Right lobe of liver (tissue), 6 donors: Measurements from ENCODE around the gene RMDN2. TPM values are rescaled to one million over a fixed set of nuclear protein-coding genes. Genes with fewer than 3 reads are reported as not detected.
"Not testable (repeated sequence)": the region's sequence is repeated elsewhere in the genome, so short reads cannot be mapped to it uniquely, and the experiment has no call there.

Source experiments
- ATAC-seq, 4 donors: fragments of 200-7000 bp; cut with Tn5 transposase; one replicate each; pipeline ENCODE4 v1.9.1; 2020; ENCODE audit warnings: mild to moderate bottlenecking in 4 of 4, moderate library complexity in 4 of 4
- DNase-seq, 3 donors: peaks; one replicate each; pipeline ENCODE4 v3.0.0-alpha.2; 2020
- H3K27ac ChIP-seq, 3 donors: fragments of 200-600 bp; one replicate each; pipeline ENCODE4 v1.8.0; 2022
- H3K27me3 ChIP-seq, 2 donors: fragments of 200-600 bp; one replicate each; pipeline ENCODE4 v1.8.0; 2022
- H3K36me3 ChIP-seq, 4 donors: fragments of 200-600 bp; sonication (generic) in 1 of 4; one replicate each; pipeline versions ENCODE4 v1.5.1 to v1.8.0; 2017 to 2022; ENCODE audit warnings: control low read depth in 1 of 4
- H3K4me1 ChIP-seq, 4 donors: fragments of 200-600 bp; sonication (generic) in 1 of 4; one replicate each; pipeline versions ENCODE4 v1.5.1 to v1.8.0; 2017 to 2022; ENCODE audit warnings: control low read depth in 1 of 4
- H3K4me3 ChIP-seq, 3 donors: fragments of 200-600 bp; one replicate each; pipeline ENCODE4 v1.8.0; 2022
- H3K9me3 ChIP-seq, 4 donors: fragments of 200-600 bp; sonication (generic) in 1 of 4; one replicate each; pipeline versions ENCODE4 v1.5.1 to v1.8.0; 2017 to 2022; ENCODE audit warnings: control low read depth in 1 of 4
- POLR2A ChIP-seq: fragments of 450-650 bp; IDR thresholded peaks from one replicate; pipeline ENCODE4 v1.6.1; 2017; ENCODE audit warnings: antibody characterized with exemption, mild to moderate bottlenecking
- WGBS: methylation state at CpG from one replicate; pipeline ENCODE4 v1.1.6; 2018; ENCODE audit warnings: low coverage, low lambda C conversion rate; ENCODE audit not compliant: insufficient coverage; ENCODE audit errors: missing lambda C conversion rate; 5-methylcytosine and 5-hydroxymethylcytosine counted together
- intact Hi-C, 2 donors: fragments of 100-400 bp; cut with DNase I; formaldehyde crosslinking; loops; one replicate each; pipeline versions ENCODE4 v1.11.2 to v1.14.1; 2022
- total RNA-seq, 6 experiments: library from RNA; depleted of rRNA in 2 of 6; stranded (reverse); fragments of >200 nt in 2 of 6; fragmentation: NEBNext Ultra II Directional in 3 of 6; extraction: Animal tissue kit (Norgen Biotek cat#: 25700) in 3 of 6; gene quantifications; one replicate each; pipeline versions ENCODE4 v1.1.0 to v1.2.4, GENCODE V29; 2016 to 2023
- TF ChIP-seq, protein P1 (sequence below), 4 donors: fragments of 200-600 bp in 3 of 4; fragments of 450-650 bp in 1 of 4; IDR thresholded peaks; one replicate each; pipeline versions ENCODE4 v1.5.1 to v1.8.0; 2016 to 2022; ENCODE audit warnings: antibody characterized with exemption in 4 of 4, mild to moderate bottlenecking in 2 of 4
- donor health status: DM: no; HTN: yes; CAD: no.
- donor health status: DM: no; HTN: no; CAD: no.
- donor health status: DM: no; HTN: no; CAD: no.
- donor health status: DM: no; HTN: yes; CAD: no.
- donor health status: DM: no; HTN: yes; CAD: no.

The RMDN2 gene
- total RNA-seq, 6 experiments from 2014 or later = 8.8 to 18.5 (median 15.7) TPM

DNA sequence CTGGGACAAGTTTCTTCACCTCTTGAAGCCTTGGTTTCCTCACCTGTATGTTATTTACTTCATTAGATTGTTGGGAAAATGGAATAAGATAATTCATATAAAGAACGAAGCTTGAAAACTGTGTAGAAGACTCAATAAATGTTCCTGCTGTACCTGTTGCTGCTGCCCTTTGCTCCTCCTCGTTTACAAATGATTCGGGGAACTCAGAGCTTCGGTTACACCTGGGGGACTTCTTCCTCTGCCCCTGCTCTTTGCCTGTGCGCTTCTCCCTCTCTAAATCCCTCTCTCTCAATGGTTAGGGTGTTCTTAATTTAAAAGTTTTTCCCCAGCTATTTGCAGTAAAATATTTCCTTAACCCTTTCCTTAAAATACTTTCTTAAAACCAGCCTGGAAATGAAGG is 3.3 kb upstream of the RMDN2 start:
- 46% methylated on average over 5 of the region's 5 CpGs for WGBS
- H3K4me3 ChIP-seq = no peak overlapping the region
- peak overlapping the region in 2 of 3 donors; percentile 0 to 4 for H3K27ac ChIP-seq
- TF ChIP-seq, protein P1, sequence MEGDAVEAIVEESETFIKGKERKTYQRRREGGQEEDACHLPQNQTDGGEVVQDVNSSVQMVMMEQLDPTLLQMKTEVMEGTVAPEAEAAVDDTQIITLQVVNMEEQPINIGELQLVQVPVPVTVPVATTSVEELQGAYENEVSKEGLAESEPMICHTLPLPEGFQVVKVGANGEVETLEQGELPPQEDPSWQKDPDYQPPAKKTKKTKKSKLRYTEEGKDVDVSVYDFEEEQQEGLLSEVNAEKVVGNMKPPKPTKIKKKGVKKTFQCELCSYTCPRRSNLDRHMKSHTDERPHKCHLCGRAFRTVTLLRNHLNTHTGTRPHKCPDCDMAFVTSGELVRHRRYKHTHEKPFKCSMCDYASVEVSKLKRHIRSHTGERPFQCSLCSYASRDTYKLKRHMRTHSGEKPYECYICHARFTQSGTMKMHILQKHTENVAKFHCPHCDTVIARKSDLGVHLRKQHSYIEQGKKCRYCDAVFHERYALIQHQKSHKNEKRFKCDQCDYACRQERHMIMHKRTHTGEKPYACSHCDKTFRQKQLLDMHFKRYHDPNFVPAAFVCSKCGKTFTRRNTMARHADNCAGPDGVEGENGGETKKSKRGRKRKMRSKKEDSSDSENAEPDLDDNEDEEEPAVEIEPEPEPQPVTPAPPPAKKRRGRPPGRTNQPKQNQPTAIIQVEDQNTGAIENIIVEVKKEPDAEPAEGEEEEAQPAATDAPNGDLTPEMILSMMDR (IDR thresholded peaks at IDR 0.05) = no peak
- no peak for TF ChIP-seq POLR2A
- intact Hi-C loops = no loop called here
- DNase-seq = no peak
- H3K36me3 ChIP-seq = no peaks in the 10 kb centered on the region
- no peak for ATAC-seq
- peaks cover 0 to 72% (median 26%) of the 10 kb centered on the region in 4 donors for H3K4me1 ChIP-seq
- no peaks in the 10 kb centered on the region for H3K9me3 ChIP-seq
- no peaks in the 10 kb centered on the region for H3K27me3 ChIP-seq

DNA sequence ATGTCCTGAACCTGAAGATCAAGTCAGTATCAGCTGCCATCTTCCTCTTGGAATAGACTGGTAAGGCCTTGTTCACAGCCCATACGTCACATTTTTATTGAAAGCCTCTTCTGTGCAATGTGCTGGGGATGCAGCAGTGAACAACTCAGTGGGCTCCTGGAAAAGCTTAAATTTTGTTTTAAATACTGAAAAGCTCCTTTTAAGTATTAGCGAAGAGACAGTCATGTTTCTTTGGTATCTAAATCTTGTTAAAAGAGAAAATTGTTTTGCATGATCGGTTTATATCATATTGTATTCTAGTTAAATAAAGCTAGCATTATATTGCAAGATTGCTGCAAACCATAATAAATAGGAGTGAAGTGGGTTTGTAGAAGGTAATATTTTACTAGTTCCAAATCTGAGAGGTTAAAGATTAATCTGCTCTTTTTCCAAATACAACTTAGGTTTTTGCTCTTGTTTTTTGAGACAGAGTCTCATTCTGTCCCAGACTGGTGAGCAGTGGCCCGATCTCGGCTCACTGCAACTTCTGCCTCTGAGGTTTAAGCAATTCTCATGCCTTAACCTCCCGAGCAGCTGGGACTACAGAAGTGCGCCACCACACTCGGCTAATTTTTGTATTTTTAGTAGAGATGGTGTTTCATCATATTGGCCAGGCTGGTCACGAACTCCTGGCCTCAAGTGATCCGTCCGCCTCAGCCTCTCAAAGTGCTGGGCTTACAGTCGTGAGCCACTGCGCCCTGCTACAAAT is 1.6 kb upstream of the RMDN2 start:
- peaks cover 0 to 79% (median 25%) of the 10 kb centered on the region in 4 donors for H3K4me1 ChIP-seq
- peak overlapping the region in 2 of 3 donors; percentile 86 to 94 for H3K27ac ChIP-seq
- peak in 3 of 4 donors; percentile 0 to 25 (median 9) for ATAC-seq
- no peaks in the 10 kb centered on the region for H3K36me3 ChIP-seq
- TF ChIP-seq POLR2A = peak; percentile 61
- TF ChIP-seq, protein P1 (IDR thresholded peaks at IDR 0.05) = no peak
- peak overlapping the region in 2 of 3 donors; percentile 62 to 77 for H3K4me3 ChIP-seq
- intact Hi-C loops = no loop called here
- H3K27me3 ChIP-seq = no peaks in the 10 kb centered on the region
- WGBS = 36% methylated on average over 13 of the region's 13 CpGs
- H3K9me3 ChIP-seq = no peaks in the 10 kb centered on the region
- DNase-seq = peak in 1 of 3 donors; percentile 56

DNA sequence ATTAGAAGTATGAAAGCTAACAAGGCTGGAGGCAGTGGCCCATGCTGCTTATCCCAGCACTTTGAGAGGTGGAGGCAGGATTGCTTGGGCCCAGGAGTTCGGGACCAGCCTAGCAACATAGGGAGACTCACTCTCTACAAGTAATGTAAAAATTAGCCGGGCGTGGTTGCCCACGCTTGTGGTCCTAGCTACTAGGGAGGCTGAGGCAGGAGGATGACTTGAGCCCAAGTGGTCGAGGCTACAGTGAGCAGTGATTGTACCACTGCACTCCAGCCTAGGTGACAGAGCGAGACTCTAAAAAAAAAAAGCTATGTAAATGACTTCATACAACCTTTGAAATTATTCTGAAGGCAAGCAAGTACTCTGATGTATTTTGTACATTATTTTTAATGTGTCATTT is 1.5 kb downstream of the RMDN2 start:
- intact Hi-C loops = no loop called here
- no peak for DNase-seq
- TF ChIP-seq, protein P1 (IDR thresholded peaks at IDR 0.05) = no peak
- TF ChIP-seq POLR2A = no peak

DNA sequence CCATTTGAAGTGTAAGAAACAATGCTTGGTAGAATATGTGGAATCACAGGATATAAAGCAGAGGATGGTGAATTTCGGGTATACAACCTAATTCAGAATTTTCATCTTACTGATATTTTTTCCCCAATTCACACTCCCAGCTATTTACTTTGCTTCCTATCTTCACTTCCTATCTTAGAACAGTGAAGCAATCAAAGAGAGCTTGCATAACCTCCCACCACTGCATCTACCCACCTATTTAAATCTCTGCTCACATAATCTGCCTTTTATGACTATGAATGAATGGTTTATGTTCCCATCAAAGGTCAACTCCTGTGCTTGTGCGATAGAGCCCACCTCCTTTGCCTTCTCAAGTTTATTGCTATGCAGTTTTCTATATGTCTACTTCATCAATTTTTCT is 3.3 kb downstream of the RMDN2 start:
- ATAC-seq = peak in 2 of 4 donors; percentile 18 to 20
- peaks cover 0 to 5% (median 0%) of the 10 kb centered on the region in 4 donors for H3K36me3 ChIP-seq
- intact Hi-C loops = no loop called here
- no peak overlapping the region for H3K4me3 ChIP-seq
- no peak overlapping the region for H3K27ac ChIP-seq
- H3K4me1 ChIP-seq = peaks cover 0 to 39% (median 5%) of the 10 kb centered on the region in 4 donors
- H3K27me3 ChIP-seq = no peaks in the 10 kb centered on the region
- H3K9me3 ChIP-seq = no peaks in the 10 kb centered on the region
- no peak for DNase-seq
- TF ChIP-seq, protein P1 (IDR thresholded peaks at IDR 0.05) = no peak
- TF ChIP-seq POLR2A = no peak
- WGBS = 25% methylated on average over 2 of the region's 2 CpGs

More for the DNA sequence above, 1.5 kb downstream of the RMDN2 start:
- Histone ChIP-seq H3K4me3 (no peak overlapping the region), H3K9me3 (no peaks in the 10 kb centered on the region), H3K36me3 (peaks cover 0 to 5% (median 0%) of the 10 kb centered on the region in 4 donors), H3K27ac (no peak overlapping the region), H3K27me3 (no peaks in the 10 kb centered on the region), H3K4me1 (peaks cover 0 to 57% (median 13%) of the 10 kb centered on the region in 4 donors)
- no peak for ATAC-seq
- 90% methylated on average over 6 of the region's 6 CpGs for WGBS

DNA sequence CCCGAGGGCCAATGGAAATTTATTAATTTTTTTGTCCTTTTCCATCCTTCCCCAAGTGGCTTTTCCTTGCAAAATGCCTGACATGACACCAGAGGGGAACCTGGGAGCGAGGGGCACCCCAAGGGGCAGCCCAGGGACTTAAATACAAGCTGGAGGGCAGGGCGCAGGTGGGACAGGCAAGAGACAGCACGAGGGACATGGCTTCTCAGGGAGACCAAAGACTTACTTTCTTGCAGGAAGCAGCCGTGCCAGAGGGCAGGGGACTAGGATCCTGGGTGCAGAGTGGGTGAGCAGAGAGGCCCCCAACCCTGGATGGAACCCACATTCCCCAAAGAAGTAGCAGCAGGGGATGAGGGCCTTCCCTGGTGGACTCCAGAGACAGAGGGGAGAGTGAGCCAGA is 5.3 kb downstream of the RMDN2 start:
- peaks cover 0 to 45% (median 5%) of the 10 kb centered on the region in 4 donors for H3K4me1 ChIP-seq
- H3K27me3 ChIP-seq, DNase-seq, intact Hi-C loops, ATAC-seq, H3K36me3 ChIP-seq, H3K4me3 ChIP-seq, H3K9me3 ChIP-seq, H3K27ac ChIP-seq: not testable (repeated sequence)
- 88% methylated on average over 3 of the region's 5 CpGs for WGBS

DNA sequence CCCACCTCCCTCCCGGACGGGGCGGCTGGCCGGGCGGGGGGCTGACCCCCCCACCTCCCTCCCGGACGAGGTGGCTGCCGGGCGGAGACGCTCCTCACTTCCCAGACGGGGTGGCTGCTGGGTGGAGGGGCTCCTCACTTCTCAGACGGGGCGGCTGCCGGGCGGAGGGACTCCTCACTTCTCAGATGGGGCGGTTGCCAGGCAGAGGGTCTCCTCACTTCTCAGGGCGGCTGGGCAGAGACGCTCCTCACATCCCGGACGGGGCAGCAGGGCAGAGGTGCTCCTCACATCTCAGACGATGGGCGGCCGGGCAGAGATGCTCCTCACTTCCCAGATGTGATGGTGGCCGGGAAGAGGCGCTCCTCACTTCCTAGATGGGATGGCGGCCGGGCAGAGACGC is 7.8 kb downstream of the RMDN2 start:
- DNase-seq, H3K9me3 ChIP-seq, H3K36me3 ChIP-seq, intact Hi-C loops, H3K4me3 ChIP-seq, ATAC-seq, H3K27ac ChIP-seq, H3K27me3 ChIP-seq: not testable (repeated sequence)
- WGBS = no CpG with 5 or more reads among the region's 28 CpGs
- peaks cover 0 to 29% (median 5%) of the 10 kb centered on the region in 4 donors for H3K4me1 ChIP-seq
